Upper lobe of left lung (tissue), 4 donors: ENCODE measurements around the gene IMMP2L.

ENCODE experiments used
- CTCF ChIP-seq, 6 experiments: fragments of 450-650 bp in 4 of 6; fragments of 200-600 bp in 2 of 6; sonication (generic) in 2 of 6; IDR thresholded peaks; one replicate each; pipeline ENCODE4 v1.5.1; 2016 to 2019; ENCODE audit warnings: antibody characterized with exemption in 6 of 6
- EP300 ChIP-seq, 4 donors: sonication (generic); formaldehyde crosslinking; IDR thresholded peaks; one replicate each; pipeline ENCODE4 v1.5.1; 2017; ENCODE audit warnings: antibody characterized with exemption in 4 of 4, control low read depth in 2 of 4
- POLR2AphosphoS5 ChIP-seq, 2 donors: sonication (generic); formaldehyde crosslinking; IDR thresholded peaks; one replicate each; pipeline ENCODE4 v1.5.1; 2017; ENCODE audit warnings: antibody characterized with exemption in 2 of 2

GRCh38 chr7:111080495-111081105, 481.7 kb downstream of the IMMP2L start:
- TF ChIP-seq POLR2AphosphoS5 (IDR thresholded peaks at IDR 0.05) (no peak), CTCF (IDR thresholded peaks at IDR 0.05) (no peak), EP300 (IDR thresholded peaks at IDR 0.05) (no peak)
